CD14-positive monocyte (primary cell): ENCODE data around the gene NPRL2. TPM values are rescaled to one million over a fixed set of nuclear protein-coding genes. Genes with fewer than 3 reads are reported as not detected.

Experiments used
- DNase-seq, 3 donors: peaks; one replicate each; pipeline ENCODE4 v3.0.0-alpha.2; 2011 to 2022
- H2AFZ ChIP-seq: 2 replicates; pipeline ENCODE4 v1.6.0; 2012; ENCODE audit warnings: mild to moderate bottlenecking, low read depth, low read length, inconsistent platforms; ENCODE audit not compliant: insufficient read depth, poor library complexity, severe bottlenecking
- H3K27ac ChIP-seq, 2 donors: 1 replicate in 1 of 2; 2 replicates in 1 of 2; pipeline ENCODE4 v1.5.1; 2012 to 2013; ENCODE audit warnings: low read length in 2 of 2, control low read depth in 1 of 2, inconsistent platforms in 1 of 2, low read depth in 1 of 2, mild to moderate bottlenecking in 1 of 2
- H3K27me3 ChIP-seq, 2 donors: one replicate each; pipeline versions ENCODE4 v1.6.0 to v1.6.1; 2011 to 2013; ENCODE audit warnings: low read length in 2 of 2; ENCODE audit not compliant: control insufficient read depth in 2 of 2, insufficient read depth in 2 of 2
- H3K36me3 ChIP-seq, 2 donors: replicated peaks in 1 of 2; 1 replicate in 1 of 2; 2 replicates in 1 of 2; pipeline versions ENCODE4 v1.5.1 to v1.6.1; 2012 to 2013; ENCODE audit warnings: low read length in 2 of 2, control low read depth in 1 of 2, inconsistent platforms in 1 of 2, mild to moderate bottlenecking in 1 of 2; ENCODE audit not compliant: insufficient read depth in 2 of 2, control insufficient read depth in 1 of 2
- H3K4me1 ChIP-seq, 2 donors: 1 replicate in 1 of 2; 2 replicates in 1 of 2; pipeline versions ENCODE4 v1.5.1 to v1.6.1; 2012 to 2013; ENCODE audit warnings: low read length in 2 of 2, control low read depth in 1 of 2, inconsistent platforms in 1 of 2, mild to moderate bottlenecking in 1 of 2, moderate library complexity in 1 of 2; ENCODE audit not compliant: insufficient read depth in 2 of 2, control insufficient read depth in 1 of 2
- H3K4me2 ChIP-seq: replicated peaks from 2 replicates; pipeline ENCODE3; 2012; ENCODE audit warnings: low read length, moderate library complexity, mild to moderate bottlenecking; ENCODE audit not compliant: poor library complexity, severe bottlenecking; ENCODE audit errors: extremely low read depth
- H3K4me3 ChIP-seq, 3 experiments: fragments of 200-600 bp in 1 of 3; sonication (generic) in 1 of 3; replicated peaks in 1 of 3; 1 replicate in 2 of 3; 2 replicates in 1 of 3; pipeline ENCODE4 v1.5.1; 2011 to 2013; ENCODE audit warnings: low read length in 3 of 3, mild to moderate bottlenecking in 3 of 3, control low read depth in 2 of 3, low read depth in 2 of 3, inconsistent platforms in 1 of 3, moderate library complexity in 1 of 3
- H3K79me2 ChIP-seq: 2 replicates; pipeline ENCODE4 v1.6.0; 2012; ENCODE audit warnings: mild to moderate bottlenecking, control low read depth, inconsistent platforms, low read length, moderate library complexity; ENCODE audit not compliant: insufficient read depth
- H3K9ac ChIP-seq: 2 replicates; pipeline ENCODE4 v1.6.0; 2017; ENCODE audit warnings: low read length, mild to moderate bottlenecking; ENCODE audit not compliant: insufficient read depth, poor library complexity, severe bottlenecking
- H3K9me3 ChIP-seq, 2 donors: replicated peaks in 1 of 2; 1 replicate in 1 of 2; 2 replicates in 1 of 2; pipeline versions ENCODE4 v1.5.1 to v1.6.1; 2012 to 2013; ENCODE audit warnings: low read length in 2 of 2, control low read depth in 1 of 2; ENCODE audit not compliant: control insufficient read depth in 1 of 2, insufficient read depth in 1 of 2
- H4K20me1 ChIP-seq: 2 replicates; pipeline ENCODE4 v1.6.0; 2012; ENCODE audit warnings: mild to moderate bottlenecking, low read length, control low read depth, moderate library complexity; ENCODE audit not compliant: insufficient read depth
- H3K27ac Mint-ChIP-seq, 7 donors: one replicate each; pipeline ENCODE4 v1.8.0; 2020; ENCODE audit warnings: mild to moderate bottlenecking in 7 of 7, mixed read lengths in 7 of 7, moderate library complexity in 6 of 7, inconsistent platforms in 2 of 7
- H3K27me3 Mint-ChIP-seq, 3 donors: one replicate each; pipeline ENCODE4 v1.8.0; 2021 to 2022; ENCODE audit warnings: low read depth in 3 of 3, mild to moderate bottlenecking in 3 of 3, mixed read lengths in 3 of 3, moderate library complexity in 3 of 3, inconsistent platforms in 1 of 3
- H3K36me3 Mint-ChIP-seq, 2 donors: one replicate each; pipeline ENCODE4 v1.8.0; 2020; ENCODE audit warnings: mixed read lengths in 2 of 2, inconsistent platforms in 1 of 2, mild to moderate bottlenecking in 1 of 2
- H3K4me1 Mint-ChIP-seq: one replicate; pipeline ENCODE4 v1.8.0; 2020; ENCODE audit warnings: mild to moderate bottlenecking, mixed read lengths
- H3K4me3 Mint-ChIP-seq, 2 donors: one replicate each; pipeline ENCODE4 v1.8.0; 2020; ENCODE audit warnings: mild to moderate bottlenecking in 2 of 2, mixed read lengths in 2 of 2, moderate library complexity in 1 of 2
- H3K9me3 Mint-ChIP-seq, 7 donors: one replicate each; pipeline ENCODE4 v1.8.0; 2020 to 2022; ENCODE audit warnings: mixed read lengths in 7 of 7, mild to moderate bottlenecking in 6 of 7, moderate library complexity in 6 of 7, inconsistent platforms in 2 of 7
- WGBS: methylation state at CpG from one replicate; pipeline ENCODE4 v1.1.5; 2013; ENCODE audit warnings: missing lambda C conversion rate; ENCODE audit not compliant: insufficient coverage; 5-methylcytosine and 5-hydroxymethylcytosine counted together
- intact Hi-C, 2 donors: fragments of 100-400 bp; cut with micrococcal nuclease; formaldehyde crosslinking; loops; one replicate each; pipeline versions ENCODE4 v1.15.0 to v1.15.1; 2023
- polyA plus RNA-seq, 3 donors: library from polyadenylated mRNA; depleted of rRNA in 1 of 3; unstranded in 2 of 3; stranded (reverse) in 1 of 3; fragments of 300-500 nt in 2 of 3; fragments of >200 nt in 1 of 3; fragmentation: Illumina TruSeq in 2 of 3; gene quantifications; 1 replicate in 2 of 3; 2 replicates in 1 of 3; pipeline ENCODE4 v1.2.3, GENCODE V29; 2012 to 2021
- TF ChIP-seq, protein P1 (sequence below): fragments of 200-600 bp; IDR thresholded peaks from one replicate; pipeline ENCODE4 v1.8.0; 2022; ENCODE audit warnings: antibody characterized with exemption, mild to moderate bottlenecking

NPRL2 gene
- polyA plus RNA-seq, 3 donors = 20.9 to 37.9 (median 23.5) TPM

GRCh38 chr3:50389414-50389767 is 38.8 kb upstream of the NPRL2 start:
- DNase-seq = no peak
- no peaks in the 10 kb centered on the region for H3K4me1 ChIP-seq
- no peak overlapping the region for H3K4me3 Mint-ChIP-seq
- intact Hi-C loops = no loop called here
- H2AFZ ChIP-seq = no peak overlapping the region
- no peak overlapping the region for H3K27ac ChIP-seq
- H3K4me3 ChIP-seq = no peak overlapping the region
- no peak overlapping the region for H3K4me2 ChIP-seq
- 100% methylated on average over 2 of the region's 6 CpGs for WGBS
- peaks cover 2 to 7% (median 3%) of the 10 kb centered on the region in 3 donors for H3K27me3 Mint-ChIP-seq
- H3K27me3 ChIP-seq = no peaks in the 10 kb centered on the region
- no peaks in the 10 kb centered on the region for H4K20me1 ChIP-seq
- peaks cover 0 to 1% (median 0%) of the 10 kb centered on the region in 7 donors for H3K9me3 Mint-ChIP-seq
- H3K27ac Mint-ChIP-seq = no peak overlapping the region
- no peaks in the 10 kb centered on the region for H3K9me3 ChIP-seq
- no peaks in the 10 kb centered on the region for H3K36me3 Mint-ChIP-seq
- no peaks in the 10 kb centered on the region for H3K79me2 ChIP-seq
- TF ChIP-seq, protein P1, sequence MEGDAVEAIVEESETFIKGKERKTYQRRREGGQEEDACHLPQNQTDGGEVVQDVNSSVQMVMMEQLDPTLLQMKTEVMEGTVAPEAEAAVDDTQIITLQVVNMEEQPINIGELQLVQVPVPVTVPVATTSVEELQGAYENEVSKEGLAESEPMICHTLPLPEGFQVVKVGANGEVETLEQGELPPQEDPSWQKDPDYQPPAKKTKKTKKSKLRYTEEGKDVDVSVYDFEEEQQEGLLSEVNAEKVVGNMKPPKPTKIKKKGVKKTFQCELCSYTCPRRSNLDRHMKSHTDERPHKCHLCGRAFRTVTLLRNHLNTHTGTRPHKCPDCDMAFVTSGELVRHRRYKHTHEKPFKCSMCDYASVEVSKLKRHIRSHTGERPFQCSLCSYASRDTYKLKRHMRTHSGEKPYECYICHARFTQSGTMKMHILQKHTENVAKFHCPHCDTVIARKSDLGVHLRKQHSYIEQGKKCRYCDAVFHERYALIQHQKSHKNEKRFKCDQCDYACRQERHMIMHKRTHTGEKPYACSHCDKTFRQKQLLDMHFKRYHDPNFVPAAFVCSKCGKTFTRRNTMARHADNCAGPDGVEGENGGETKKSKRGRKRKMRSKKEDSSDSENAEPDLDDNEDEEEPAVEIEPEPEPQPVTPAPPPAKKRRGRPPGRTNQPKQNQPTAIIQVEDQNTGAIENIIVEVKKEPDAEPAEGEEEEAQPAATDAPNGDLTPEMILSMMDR = no peak
- H3K9ac ChIP-seq = no peak overlapping the region
- no peaks in the 10 kb centered on the region for H3K4me1 Mint-ChIP-seq
- no peaks in the 10 kb centered on the region for H3K36me3 ChIP-seq

DNA sequence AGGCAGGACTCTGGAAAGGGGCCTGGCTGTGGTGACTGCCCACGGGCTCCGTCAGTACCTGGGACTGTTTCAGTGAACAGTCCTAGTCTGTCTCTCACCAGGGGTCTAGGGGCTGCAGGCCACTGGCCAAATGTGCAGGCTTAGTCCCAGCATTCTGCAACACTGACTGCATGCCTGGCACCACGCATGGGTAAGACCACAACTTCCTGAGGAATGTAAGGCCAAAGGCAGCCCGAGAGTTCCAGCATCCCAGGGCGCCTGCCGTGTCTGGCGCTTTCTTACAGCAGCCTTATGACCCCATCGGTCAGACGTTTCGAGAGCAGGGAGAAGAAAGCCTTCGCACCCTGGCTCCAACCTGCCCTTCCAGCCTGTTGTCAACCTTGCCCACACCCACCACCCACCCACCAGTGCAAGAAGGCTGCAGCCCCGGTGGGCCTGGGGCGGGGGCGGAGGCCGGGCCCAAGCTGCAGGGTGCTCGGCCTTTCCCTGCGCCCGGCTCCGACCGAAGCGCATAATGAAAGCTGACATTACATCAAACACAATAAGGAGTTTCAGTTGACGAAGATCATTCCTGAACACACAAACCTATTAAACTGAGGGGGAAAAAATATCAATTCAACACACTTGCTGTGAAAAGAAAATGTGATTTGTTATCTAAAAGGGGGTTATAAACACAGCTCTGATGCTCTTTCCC is 38.3 kb upstream of the NPRL2 start:
- Histone ChIP-seq H3K27me3 (no peaks in the 10 kb centered on the region), H3K9ac (no peak overlapping the region), H3K9me3 (no peaks in the 10 kb centered on the region), H4K20me1 (no peaks in the 10 kb centered on the region), H3K79me2 (no peaks in the 10 kb centered on the region), H3K4me1 (no peaks in the 10 kb centered on the region), H3K4me2 (no peak overlapping the region), H3K36me3 (no peaks in the 10 kb centered on the region), H2AFZ (no peak overlapping the region), H3K27ac (no peak overlapping the region), H3K4me3 (no peak overlapping the region)
- no peaks in the 10 kb centered on the region for H3K4me1 Mint-ChIP-seq
- H3K27me3 Mint-ChIP-seq = peaks cover 2 to 7% (median 5%) of the 10 kb centered on the region in 3 donors
- DNase-seq = no peak
- intact Hi-C loops = no loop called here
- no peak overlapping the region for H3K27ac Mint-ChIP-seq
- peaks cover 0 to 1% (median 0%) of the 10 kb centered on the region in 7 donors for H3K9me3 Mint-ChIP-seq
- H3K4me3 Mint-ChIP-seq = no peak overlapping the region
- TF ChIP-seq, protein P1 = no peak
- no peaks in the 10 kb centered on the region for H3K36me3 Mint-ChIP-seq
- WGBS = 70% methylated on average over 7 of the region's 22 CpGs
